Measurements from ENCODE around the gene BTBD3.
A peak's percentile ranks its signal among the peaks of the same experiment; 100 is the strongest.

Gene BTBD3

DNA sequence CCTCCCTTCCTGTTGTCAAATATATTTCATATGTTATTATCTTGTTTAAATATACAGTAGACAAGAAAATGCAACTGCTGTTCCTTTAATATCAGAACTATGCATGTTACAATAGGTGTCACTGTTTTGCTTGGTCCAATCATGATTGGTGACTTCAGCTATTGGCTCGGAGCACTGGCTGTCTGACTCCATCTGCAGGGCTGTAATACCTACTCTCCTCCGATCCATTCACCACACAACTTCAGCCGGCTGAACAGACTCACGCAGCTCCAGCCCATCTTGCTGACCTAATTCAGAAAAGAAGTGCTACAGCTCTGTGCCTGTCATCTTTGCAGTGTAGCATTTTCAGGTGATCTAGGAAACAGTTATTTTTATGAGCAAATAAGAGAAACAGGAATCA lies at the start of gene BTBD3:
Gene BTBD3 (plus strand): TSS at position 231 of the 400 bp plus-strand sequence. CDS start 383 bp downstream, outside the sequence.
- no peak for DNase-seq (ENCODE audit: low read depth in 2 of 2)

- DNase-seq (ENCODE audit: low read depth in 2 of 2), result no peak
These were observed 48.1 kb upstream of the BTBD3 start for GRCh38 chr20:11869641-11870040.

DNA sequence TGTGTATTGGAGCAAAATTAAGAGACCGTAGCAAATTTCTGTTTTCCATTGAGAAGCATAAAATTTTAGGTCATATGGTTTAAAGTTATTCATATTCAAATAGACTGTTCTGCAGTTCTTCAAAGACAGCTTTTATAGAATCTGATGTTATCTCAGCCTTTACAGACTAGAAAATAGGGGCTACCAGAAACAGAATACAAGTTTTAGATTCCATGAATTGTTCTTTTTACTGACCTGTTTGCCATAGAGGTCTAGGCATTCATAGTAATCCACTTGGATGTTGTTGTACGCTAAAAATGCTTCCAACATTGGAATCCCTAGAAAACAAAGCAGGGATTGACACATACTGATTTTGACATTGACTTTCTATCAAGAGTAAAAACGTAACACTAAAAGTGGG lies 47.3 kb upstream of the BTBD3 start:
- no peak for DNase-seq (ENCODE audit: low read depth in 2 of 2)

DNA sequence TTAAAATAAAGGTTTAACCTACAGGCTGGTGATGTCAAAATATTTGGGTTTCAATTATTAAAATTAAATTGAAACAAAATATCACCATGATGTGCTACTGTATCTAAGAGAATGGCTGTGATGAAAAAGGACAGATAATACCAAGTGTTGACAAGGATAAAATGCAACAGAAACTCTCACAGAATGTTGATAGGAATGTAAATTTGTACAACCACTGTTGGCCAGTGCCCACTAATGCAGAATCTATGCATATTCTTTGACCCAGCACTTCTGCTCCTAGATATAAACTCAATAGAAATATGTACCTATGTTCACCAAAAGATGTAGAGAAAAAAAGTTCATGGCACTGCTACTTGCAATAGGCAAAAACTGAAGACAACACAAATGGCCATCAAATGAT lies 41.1 kb upstream of the BTBD3 start:
- DNase-seq (ENCODE audit: low read depth in 2 of 2), result no peak

- DNase-seq (ENCODE audit: low read depth in 2 of 2), result no peak
These were observed 37.0 kb upstream of the BTBD3 start for GRCh38 chr20:11880680-11881079.

DNA sequence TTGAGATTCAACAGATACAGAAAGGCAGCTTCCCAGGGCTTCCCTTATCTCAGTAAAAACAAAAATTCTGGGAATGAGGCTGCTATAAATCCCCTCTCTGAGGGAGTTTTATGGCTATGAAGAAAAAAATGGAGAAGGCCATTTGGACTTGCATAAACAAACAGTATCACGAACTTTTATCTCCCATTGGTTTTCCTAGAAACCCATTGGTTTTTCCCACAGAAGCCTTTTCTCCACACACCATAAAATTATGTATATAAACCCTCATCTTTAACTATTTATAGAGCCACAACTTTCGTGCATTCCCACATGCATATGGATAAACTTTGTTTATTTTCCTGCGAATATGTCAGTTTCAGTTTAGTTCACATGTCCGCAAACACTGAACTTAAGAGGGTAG lies 36.2 kb upstream of the BTBD3 start:
- no peak for DNase-seq (ENCODE audit: low read depth in 2 of 2)

DNA sequence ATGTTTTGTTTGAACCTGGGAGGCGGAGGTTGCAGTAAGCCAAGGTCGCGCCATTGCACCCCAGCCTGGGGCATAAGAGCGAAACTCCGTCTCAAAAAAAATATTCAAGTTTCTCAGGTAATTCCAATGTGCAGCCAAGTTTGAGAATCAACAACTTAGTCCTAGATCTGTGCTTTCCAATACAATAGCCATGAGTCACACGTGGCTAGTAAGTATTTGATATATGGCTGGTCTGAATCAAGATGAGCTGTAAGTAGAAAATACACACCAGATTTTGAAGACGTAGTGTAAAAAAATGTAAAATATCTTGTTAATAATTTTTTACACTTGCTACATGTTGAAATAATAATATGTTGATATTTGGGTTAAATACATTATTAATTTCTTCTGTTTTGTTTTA lies 35.0 kb upstream of the BTBD3 start:
- no peak for DNase-seq (ENCODE audit: low read depth in 2 of 2)

GRCh38 chr20:11888648-11889047 lies 29.0 kb upstream of the BTBD3 start:
- no peak for DNase-seq (ENCODE audit: low read depth in 2 of 2)

- peak in 1 of 2 donors; percentile 28 for DNase-seq (ENCODE audit: low read depth in 2 of 2)
These were observed 27.2 kb upstream of the BTBD3 start for GRCh38 chr20:11890331-11891076.

- DNase-seq (ENCODE audit: low read depth in 2 of 2), result peak in 1 of 2 donors; percentile 5
These were observed 26.5 kb upstream of the BTBD3 start for GRCh38 chr20:11891077-11891775.

DNA sequence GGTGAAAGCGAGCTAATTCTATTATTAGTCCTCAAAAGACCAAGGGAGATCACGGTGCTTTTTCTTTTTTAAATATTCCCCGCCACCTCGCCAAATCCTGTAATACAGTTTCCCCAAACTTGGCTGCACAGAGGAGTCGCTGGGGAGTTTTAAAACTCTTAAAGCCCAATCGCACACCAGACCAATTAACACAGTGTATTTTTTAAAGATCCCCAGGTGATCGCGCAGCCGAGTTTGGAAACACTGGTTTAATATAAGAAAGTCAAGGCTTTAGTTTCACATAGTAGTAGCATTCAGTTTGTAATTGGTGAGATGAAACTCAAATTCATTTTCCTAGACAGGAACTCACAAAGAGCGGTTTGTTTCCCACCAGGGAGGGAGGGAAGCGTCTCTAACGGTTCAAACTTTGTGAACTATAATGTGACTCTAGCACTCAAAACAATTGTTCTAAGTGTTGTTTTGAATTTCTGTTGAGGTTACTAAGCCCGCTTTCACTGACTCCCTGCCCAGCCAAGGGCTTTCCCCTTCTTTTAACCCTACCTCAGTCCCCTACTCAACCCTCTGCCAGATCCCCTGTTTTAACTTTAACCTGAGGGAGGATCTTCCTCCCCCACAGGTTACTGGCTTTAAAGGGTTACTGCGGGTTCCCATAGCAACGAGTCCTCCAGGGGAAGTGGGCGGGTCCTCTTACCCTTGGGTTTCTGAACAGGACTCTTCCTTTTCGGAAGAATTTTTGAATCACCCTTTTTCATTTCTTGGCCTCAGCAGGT lies 25.7 kb upstream of the BTBD3 start:
- peak in 1 of 2 donors; percentile 9 for DNase-seq (ENCODE audit: low read depth in 2 of 2)

DNA sequence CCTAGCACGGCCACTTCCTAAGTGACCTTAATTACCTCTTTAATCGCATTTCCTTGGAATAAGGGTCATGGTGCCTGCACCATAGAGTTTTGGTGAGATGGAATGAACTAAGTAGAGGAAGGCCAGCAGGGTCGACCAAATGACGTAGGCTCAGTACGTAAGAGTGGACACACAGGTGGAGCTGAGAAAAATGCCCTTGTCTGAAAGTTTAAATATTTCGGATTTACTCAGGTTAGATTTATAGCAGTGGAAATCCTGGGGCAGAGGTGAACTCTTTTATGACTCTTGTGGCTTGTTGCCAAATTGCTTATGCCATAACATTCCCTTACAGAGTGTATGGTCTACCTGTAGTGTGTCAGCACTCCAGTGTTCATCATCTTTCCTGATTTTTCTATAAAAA lies 23.6 kb upstream of the BTBD3 start:
- DNase-seq (ENCODE audit: low read depth in 2 of 2), result no peak

GRCh38 chr20:11895861-11896387 lies 21.8 kb upstream of the BTBD3 start:
- DNase-seq (ENCODE audit: low read depth in 2 of 2), result no peak

DNA sequence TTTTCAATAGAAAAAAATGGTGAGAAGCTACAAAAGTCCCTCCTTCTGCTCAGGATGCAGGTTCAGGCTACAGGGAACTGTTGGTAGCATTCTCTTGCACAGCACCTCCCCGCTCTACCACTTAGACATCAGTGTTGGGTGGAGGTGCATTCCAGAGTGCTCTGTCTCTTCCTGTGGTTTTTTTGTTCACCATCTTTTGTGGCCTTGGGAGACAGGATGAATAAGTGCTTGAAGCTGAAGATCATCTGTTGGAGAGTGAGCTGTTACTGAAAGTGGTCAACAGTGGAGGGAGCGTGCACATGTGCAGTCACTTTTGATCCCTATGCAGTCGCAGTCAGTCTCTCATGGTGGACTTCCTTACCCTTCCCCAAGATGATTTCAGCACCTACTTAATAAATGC lies 16.6 kb upstream of the BTBD3 start:
- DNase-seq (ENCODE audit: low read depth in 2 of 2), result no peak

DNA sequence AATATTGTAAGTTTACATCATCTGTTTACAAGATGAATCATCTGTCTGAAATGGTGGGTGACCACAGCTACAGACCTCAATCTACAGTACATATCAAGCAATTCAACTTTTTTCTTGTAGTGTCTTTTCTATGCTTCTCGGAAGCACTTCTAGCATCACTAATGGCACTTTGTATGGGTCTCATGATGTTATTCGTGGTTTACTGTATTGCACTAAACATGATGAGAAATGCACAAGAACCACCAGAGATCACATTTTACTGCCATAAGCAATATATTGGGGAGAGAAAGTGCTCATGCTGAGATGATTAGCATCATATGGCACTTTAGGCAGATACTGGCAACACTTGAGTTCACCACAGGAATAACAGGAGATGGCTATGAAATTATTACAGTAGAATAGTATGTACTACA lies 15.4 kb upstream of the BTBD3 start:
- no peak for DNase-seq (ENCODE audit: low read depth in 2 of 2)

DNA sequence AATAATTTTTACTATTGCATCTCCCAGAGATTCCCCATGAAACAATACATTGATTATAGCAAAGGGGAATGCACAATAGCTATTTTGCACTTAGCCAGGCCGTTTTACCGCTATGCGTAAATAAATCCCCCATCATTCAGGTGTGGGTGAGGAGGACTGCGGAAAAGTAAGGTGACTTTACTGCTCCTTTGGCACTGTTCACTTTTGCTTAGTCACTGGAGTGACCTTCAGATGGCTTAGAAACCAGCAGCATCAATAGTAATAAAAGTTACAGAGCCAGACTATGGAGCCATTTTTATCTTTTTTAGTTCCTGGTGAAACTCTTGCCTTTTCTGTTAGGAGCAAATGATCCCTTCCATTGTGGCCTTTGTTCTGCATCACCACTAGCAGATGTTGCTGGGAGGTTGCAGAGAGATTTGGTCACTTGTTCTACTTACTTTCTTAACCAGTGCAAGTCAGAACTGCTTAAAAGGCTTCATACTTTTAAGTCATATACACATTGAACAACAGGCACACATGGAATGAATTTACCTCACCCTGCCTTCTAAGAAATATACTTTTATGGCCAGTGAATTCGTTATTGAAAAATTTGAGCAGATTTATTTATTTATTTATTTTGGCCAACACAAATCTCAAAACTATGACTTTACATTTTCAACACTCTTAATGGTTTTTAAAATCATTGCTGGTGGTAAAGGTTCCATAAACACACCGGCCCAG lies 12.1 kb upstream of the BTBD3 start:
- DNase-seq (ENCODE audit: low read depth in 2 of 2), result no peak

DNA sequence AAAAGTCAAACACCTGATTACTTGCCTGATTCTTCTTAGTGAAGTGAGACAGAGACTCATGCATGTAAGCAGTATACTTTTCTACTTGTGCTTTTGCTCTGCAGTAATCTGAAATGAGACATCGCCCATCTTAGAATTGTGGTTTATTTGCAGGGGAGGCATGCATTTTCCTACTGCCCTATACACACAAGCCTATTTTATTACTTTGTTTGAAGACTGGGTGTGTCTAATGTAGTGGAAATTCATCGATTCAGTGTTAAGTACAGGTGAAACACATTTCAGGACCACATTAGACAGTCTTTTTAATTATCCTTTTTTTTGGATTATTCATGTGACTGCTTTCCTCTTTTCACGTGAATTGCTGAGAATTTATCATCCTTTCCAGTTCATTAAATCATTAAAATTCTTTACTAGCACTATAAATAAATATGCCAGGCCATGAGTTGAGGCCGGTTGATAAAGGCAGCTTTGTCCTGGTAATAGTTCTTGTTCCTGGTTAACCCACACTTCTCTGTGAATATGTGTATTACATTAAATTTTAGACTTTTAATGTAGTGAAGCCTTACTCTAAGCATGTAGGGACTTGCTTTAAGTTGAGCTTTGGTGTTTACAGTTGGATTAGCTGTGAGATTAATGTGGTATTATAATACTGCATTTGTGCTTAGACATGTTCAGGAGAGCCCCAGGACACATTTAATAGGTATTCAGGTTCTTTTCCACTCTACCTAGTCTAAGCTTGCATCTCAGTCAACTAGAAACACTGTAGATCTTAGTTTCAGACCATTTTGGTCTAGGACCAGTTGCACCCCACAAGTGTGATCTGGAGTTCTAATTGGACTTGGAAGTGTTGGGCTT lies 10.8 kb upstream of the BTBD3 start:
- no peak for DNase-seq (ENCODE audit: low read depth in 2 of 2)

DNA sequence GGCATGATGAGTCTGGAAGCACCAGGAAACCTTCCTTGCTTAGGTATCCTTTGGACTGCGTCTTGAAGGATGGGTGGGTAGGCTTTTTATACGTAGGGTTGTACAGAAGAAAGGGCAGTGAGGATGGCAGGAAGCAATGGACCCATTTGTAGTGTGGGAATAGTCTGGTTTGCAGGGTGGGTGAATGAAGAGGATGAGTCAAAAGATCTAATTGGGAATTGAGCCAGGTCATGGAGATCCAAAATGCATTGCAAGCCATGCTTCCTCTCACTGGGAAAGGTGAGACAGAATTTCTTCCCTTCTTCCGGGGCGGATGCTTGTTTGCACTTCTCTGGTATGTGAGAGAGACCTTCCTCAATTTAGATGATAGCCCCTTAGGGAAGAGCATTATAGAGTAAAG lies 10.1 kb upstream of the BTBD3 start:
- no peak for DNase-seq (ENCODE audit: low read depth in 2 of 2)

DNA sequence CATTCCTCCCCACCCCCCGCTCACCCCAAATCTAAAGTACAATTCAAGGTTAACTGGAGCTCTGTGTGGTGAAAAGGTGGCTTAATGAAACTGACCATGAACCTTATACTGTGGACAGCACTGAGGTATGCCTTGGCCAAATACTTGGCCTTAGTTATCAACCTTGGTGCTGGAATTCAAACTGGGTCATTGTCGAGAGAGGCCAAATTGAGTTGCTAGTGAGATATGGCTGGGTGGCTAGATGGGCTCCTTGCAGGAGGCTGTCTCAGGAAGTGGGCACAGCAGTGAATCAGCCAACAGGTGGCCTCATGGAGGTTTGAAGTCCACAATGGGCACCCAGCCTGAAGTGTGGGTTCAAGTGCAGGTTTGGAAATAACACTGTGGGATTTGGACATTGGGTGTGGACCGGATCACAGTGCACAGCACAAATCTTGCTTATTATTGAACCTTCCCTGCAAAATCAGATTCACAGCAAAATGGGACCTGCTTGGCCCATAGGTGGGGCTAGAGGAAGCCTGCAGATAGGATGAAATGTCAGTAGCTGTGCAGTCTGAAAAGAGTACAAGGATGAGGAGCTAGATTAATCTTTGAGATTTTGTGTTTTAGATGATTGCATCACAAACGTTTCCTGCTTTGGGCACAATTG lies 5.6 kb upstream of the BTBD3 start:
- no peak for DNase-seq (ENCODE audit: low read depth in 2 of 2)
